GM21786 (cell line): ENCODE results near the gene RAB17.

Source experiments
- ATAC-seq: cut with Tn5 transposase; IDR thresholded peaks from one replicate; pipeline ENCODE4 v1.9.1; 2021; ENCODE audit not compliant: unreplicated experiment

Gene RAB17

DNA sequence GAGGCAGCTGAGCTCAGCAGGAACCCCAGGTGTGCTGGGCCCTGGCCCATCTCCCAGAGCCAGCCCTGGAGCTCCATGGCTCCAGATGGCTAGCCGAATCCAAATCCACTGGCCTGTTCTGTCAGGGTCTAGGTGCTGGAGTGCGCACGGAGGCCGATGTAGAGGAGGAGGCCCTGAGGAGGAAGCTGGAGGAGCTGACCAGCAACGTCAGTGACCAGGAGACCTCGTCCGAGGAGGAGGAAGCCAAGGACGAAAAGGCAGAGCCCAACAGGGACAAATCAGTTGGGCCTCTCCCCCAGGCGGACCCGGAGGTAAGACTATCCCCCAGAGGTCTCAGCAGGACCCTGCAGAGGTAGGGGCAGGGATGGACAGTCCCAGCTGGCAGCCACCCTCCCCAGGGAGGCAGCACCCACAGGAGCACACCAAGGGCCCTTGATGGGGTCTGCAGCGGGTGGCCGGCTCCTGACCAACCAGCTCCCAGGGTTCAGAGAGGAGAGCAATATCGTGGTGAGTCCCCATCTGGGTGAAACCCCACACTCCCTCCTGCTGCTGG, 50.2 kb downstream of the RAB17 start:
- no peak for ATAC-seq

- ATAC-seq, result no peak
Measured at GRCh38 chr2:237539681-237540080, 50.9 kb downstream of the RAB17 start.

- no peak for ATAC-seq
Measured at GRCh38 chr2:237538901-237539300, 51.6 kb downstream of the RAB17 start.

DNA sequence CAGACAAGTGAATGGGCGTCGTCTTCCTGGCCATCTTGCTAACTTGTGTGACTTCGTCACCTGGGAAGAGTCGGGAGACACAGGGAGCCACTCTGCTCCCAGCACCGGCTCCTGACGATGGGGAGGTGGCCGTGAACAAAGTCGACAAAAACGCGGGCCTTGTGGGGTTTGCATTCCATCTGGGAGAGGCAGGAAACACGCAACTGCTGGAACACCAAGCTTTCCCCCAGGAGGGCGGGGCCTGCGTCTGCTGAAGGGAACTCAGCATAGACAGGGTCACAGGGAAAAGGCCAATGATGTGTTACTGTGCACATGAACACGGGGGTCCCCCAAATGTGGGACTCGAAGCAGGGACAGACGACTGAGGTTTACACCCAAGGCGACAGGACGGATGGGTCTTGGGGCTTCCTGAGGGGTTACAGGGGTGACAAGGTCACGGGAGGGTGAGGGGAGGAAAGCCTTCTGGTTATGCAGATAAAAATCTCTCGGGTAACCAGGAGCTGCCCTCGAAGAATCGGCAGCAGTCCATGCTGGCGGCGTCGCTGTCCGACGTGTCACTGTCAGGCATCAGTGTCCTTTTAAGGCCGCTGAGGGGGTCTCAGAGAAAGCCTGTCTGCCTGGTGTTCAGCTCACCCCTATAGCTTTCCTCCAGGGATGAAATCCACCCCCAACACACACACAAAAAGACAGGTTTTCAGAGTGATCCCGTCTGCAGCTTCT, 52.4 kb downstream of the RAB17 start:
- ATAC-seq, result no peak

- ATAC-seq, result no peak
Measured at GRCh38 chr2:237536617-237537016, 53.9 kb downstream of the RAB17 start.

GRCh38 chr2:237536083-237536415, 54.5 kb downstream of the RAB17 start:
- no peak for ATAC-seq

GRCh38 chr2:237535385-237536082, 55.0 kb downstream of the RAB17 start:
- no peak for ATAC-seq

GRCh38 chr2:237534380-237534779, 56.2 kb downstream of the RAB17 start:
- no peak for ATAC-seq

GRCh38 chr2:237533668-237534161, 56.8 kb downstream of the RAB17 start:
- ATAC-seq, result no peak

- no peak for ATAC-seq
Measured at GRCh38 chr2:237532160-237532559, 58.4 kb downstream of the RAB17 start.

- no peak for ATAC-seq
Measured at GRCh38 chr2:237530472-237531433, 59.8 kb downstream of the RAB17 start.

GRCh38 chr2:237529452-237530402, 60.8 kb downstream of the RAB17 start:
- peak; percentile 90 for ATAC-seq

DNA sequence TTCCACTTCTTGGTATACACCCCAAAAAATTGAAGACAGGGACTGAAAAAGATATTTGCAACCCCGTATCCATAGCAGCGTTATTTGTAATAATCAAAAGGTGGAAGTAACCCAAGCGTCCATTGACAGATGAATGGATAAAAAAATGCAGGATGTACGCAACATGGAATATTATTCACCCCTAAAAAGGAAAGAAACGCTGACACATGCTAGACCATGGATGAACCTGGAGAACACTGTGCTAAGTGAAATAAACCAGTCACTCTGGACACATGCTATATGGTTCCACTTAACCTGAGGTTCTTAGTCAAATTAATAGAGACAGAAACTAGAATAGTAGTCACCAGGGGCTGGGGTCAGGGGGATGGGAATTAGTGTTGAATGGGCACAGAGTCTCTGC, 62.8 kb downstream of the RAB17 start:
- ATAC-seq, result no peak

DNA sequence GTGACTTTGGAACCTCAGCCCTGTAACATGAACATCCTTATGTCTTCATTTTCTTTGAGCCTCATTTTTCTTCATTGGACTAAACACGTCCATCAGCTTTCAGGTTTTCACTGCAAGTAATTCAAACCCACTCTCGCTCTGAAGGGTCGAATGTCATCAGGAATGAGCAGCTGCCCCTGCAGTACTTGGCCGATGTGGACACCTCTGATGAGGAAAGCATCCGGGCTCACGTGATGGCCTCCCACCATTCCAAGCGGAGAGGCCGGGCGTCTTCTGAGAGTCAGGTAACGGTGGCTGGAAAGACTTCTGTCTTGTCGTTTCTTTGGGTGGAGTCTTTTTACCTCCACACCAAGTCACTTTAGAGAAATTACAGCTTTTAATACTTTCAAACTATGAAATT, 63.3 kb downstream of the RAB17 start:
- no peak for ATAC-seq

DNA sequence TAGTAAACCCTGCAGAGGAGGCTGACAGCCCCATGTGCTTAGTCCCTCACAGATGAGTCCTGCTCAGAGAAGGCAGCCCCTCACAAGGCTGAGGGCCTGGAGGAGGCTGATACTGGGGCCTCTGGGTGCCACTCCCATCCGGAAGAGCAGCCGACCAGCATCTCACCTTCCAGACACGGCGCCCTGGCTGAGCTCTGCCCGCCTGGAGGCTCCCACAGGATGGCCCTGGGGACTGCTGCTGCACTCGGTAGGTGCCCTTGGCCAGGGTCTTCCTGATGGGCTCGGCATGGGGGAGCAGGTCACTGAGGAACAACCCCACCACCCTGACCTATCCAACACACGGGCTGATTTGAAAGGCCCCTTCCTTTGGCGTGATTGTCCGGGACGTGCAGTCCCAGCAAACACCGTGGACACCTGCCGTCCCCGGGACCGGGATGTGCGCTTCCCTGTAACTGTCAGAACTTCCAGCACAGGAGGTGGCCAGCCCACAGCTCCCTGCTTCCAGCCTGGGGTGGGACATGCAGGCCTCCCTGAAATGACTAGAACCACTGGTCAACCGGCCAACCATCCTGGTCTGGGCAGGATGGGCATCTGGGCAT, 64.9 kb downstream of the RAB17 start:
- ATAC-seq, result no peak

GRCh38 chr2:237524631-237525030, 65.9 kb downstream of the RAB17 start:
- ATAC-seq, result no peak
